HG03439 (cell line): Measurements from ENCODE around the gene R3HDM4.
"Not testable (repeated sequence)": the region's sequence is repeated elsewhere in the genome, so short reads cannot be mapped to it uniquely, and the experiment has no call there.

ENCODE experiments used
- ATAC-seq: cut with Tn5 transposase; IDR thresholded peaks from one replicate; pipeline ENCODE4 v1.9.1; 2021; ENCODE audit warnings: mild to moderate bottlenecking, moderate library complexity; ENCODE audit not compliant: unreplicated experiment

Gene R3HDM4

GRCh38 chr19:861756-862580 lies 51.1 kb downstream of the R3HDM4 start:
- ATAC-seq, result no peak

GRCh38 chr19:861141-861755 lies 51.8 kb downstream of the R3HDM4 start:
- no peak for ATAC-seq

GRCh38 chr19:858868-859843 lies 53.9 kb downstream of the R3HDM4 start, which contains the start of gene CFD:
Gene CFD, plus strand, starts transcription at chr19:859664. Its CDS starts 26 bp downstream, at chr19:859690.
- ATAC-seq, result no peak

- ATAC-seq, result no peak
Observed at GRCh38 chr19:858284-858683, 54.7 kb downstream of the R3HDM4 start.

GRCh38 chr19:855566-856120 lies 57.4 kb downstream of the R3HDM4 start:
- ATAC-seq, result no peak

GRCh38 chr19:855142-855541 lies 57.9 kb downstream of the R3HDM4 start:
- ATAC-seq, result no peak

GRCh38 chr19:854549-854948 lies 58.5 kb downstream of the R3HDM4 start:
- ATAC-seq, result no peak

- not testable (repeated sequence) for ATAC-seq
Observed at GRCh38 chr19:853614-854220, 59.3 kb downstream of the R3HDM4 start.

- no peak for ATAC-seq
Observed at GRCh38 chr19:853014-853585, 59.9 kb downstream of the R3HDM4 start.

GRCh38 chr19:852136-853013 lies 60.6 kb downstream of the R3HDM4 start, which contains the start of gene ELANE:
Gene ELANE, plus strand, starts transcription at chr19:852303. Its CDS starts 26 bp downstream, at chr19:852329.
- ATAC-seq, result no peak

GRCh38 chr19:850979-851335 lies 62.1 kb downstream of the R3HDM4 start:
- no peak for ATAC-seq

- no peak for ATAC-seq
Observed at GRCh38 chr19:850221-850978, 62.6 kb downstream of the R3HDM4 start.

- ATAC-seq, result not testable (repeated sequence)
Observed at GRCh38 chr19:849195-849594, 63.8 kb downstream of the R3HDM4 start.

GRCh38 chr19:848386-848921 lies 64.6 kb downstream of the R3HDM4 start:
- no peak for ATAC-seq
